ENCODE results near the gene ESRRA. TPM values are rescaled to one million over a fixed set of nuclear protein-coding genes. Genes with fewer than 3 reads are reported as not detected.

The ESRRA gene
- total and polyA plus RNA-seq, 10 of the 15 experiments (the other 5 are each of a cell fraction or from before 2014, with no cell fraction given), result 0.32 to 48.9 (median 12.6) TPM

GRCh38 chr11:64358536-64358906, 53.2 kb downstream of the ESRRA start:
- in situ Hi-C loops (cut with MboI) (no loop called here), intact Hi-C loops (cut with micrococcal nuclease; ENCODE audit: unreplicated experiment) (loop anchor here (5.0 kb wide), 2 partner anchors 41 to 89 kb away; partner anchors contain the start of genes PRDX5 and TRMT112)
- H3K9me3 ChIP-seq (replicated peaks; ENCODE audit: control insufficient read depth, insufficient read depth, low read length), result no peaks in the 10 kb centered on the region; the same call in 2 of the 3 replicates
- BruUV-seq (replicated peaks), result no TSS peak
- H3K27me3 ChIP-seq (replicated peaks in 1 of 2; ENCODE audit: control insufficient read depth in 2 of 2, insufficient read depth in 2 of 2, low read length in 1 of 2), result no peaks in the 10 kb centered on the region
- peak overlapping the region; percentile 96 for H3K4me2 ChIP-seq (ENCODE audit: control insufficient read depth, insufficient read depth)
- H3K79me2 ChIP-seq (ENCODE audit: control insufficient read depth, insufficient read depth, low read length), result peaks cover 21% of the 10 kb centered on the region
- H2AFZ ChIP-seq (ENCODE audit: control insufficient read depth, low read depth, low read length), result peak overlapping the region; percentile 85
- RAD21 ChIA-PET (ENCODE audit: unreplicated experiment), result interaction anchor here (0.6 to 9.7 kb wide), 3 partner anchors 21 to 1007 kb away, joined by 3 to 176 read pairs (median 4); partner anchors contain the start of genes PRDX5 and TRMT112
- H3K4me3 ChIP-seq, result peak overlapping the region; percentile 69
- H4K20me1 ChIP-seq (ENCODE audit: control insufficient read depth, insufficient read depth), result no peaks in the 10 kb centered on the region
- no peak for FAIRE-seq
- ATAC-seq, result no peak
- WGBS (ENCODE audit: insufficient coverage, insufficient replicate concordance, low lambda C conversion rate, missing lambda C conversion rate), result 34% methylated on average over 7 of the region's 7 CpGs
- TF ChIP-seq HDGF (IDR thresholded peaks at IDR 0.05) (0 out of 2 replicates have a peak, but pooled peaks have one; percentile 41), IKZF2 (IDR thresholded peaks at IDR 0.05) (peak; percentile 12 to 21; a peak in 1 of 4 replicates), ZZZ3 (IDR thresholded peaks at IDR 0.05; ENCODE audit: control insufficient read depth, insufficient read length, low read depth) (no peak), MEF2B (IDR thresholded peaks at IDR 0.05; ENCODE audit: partially characterized antibody, poor library complexity, severe bottlenecking) (peak; percentile 23)
- peak overlapping the region; percentile 82 for H3K9ac ChIP-seq (ENCODE audit: control insufficient read depth, insufficient read depth, low read length)
- peaks cover 36% of the 10 kb centered on the region for H3K4me1 ChIP-seq (ENCODE audit: control insufficient read depth, insufficient read depth, low read length)
- H3K27ac ChIP-seq (ENCODE audit: control insufficient read depth, insufficient read depth), result peak overlapping the region; percentile 72
- SMC1A ChIA-PET (ENCODE audit: uncharacterized antibody, unreplicated experiment), result interaction anchor here (1.0 kb wide), 1 partner anchor 41 kb away, joined by 3 read pairs; the partner anchor contains the start of genes PRDX5 and TRMT112
- peaks cover 6 to 8% of the 10 kb centered on the region in 2 experiments; a peak in 3 of 4 replicates for H3K36me3 ChIP-seq (ENCODE audit: control insufficient read depth in 2 of 2, insufficient read depth in 2 of 2, low read length in 1 of 2)
- DNase-seq (ENCODE audit: low read depth, low spot score), result no peak
- CTCF ChIA-PET, result interaction anchor here (1.6 to 3.4 kb wide), 3 partner anchors 41 to 91 kb away, joined by 4 to 31 read pairs (median 24); partner anchors contain the start of genes PRDX5 and TRMT112
- POLR2A ChIA-PET, result interaction anchor here (1.8 kb wide), 1 partner anchor 41 kb away, joined by 5 read pairs; the partner anchor contains the start of genes PRDX5 and TRMT112
